ENCODE measurements around the gene TRAF3IP3. TPM values are rescaled to one million over a fixed set of nuclear protein-coding genes. Genes with fewer than 3 reads are reported as not detected.

Gene TRAF3IP3
- total RNA-seq, 2 donors from 2014 or later = 3.3 to 12.3 TPM

GRCh38 chr1:209720826-209721225, 35.0 kb upstream of the TRAF3IP3 start:
- no peaks in the 10 kb centered on the region for H3K27me3 ChIP-seq (replicated peaks; ENCODE audit: insufficient read depth)
- H3K36me3 ChIP-seq = no peaks in the 10 kb centered on the region
- no peaks in the 10 kb centered on the region for H3K9me3 ChIP-seq
- H3K4me1 ChIP-seq (ENCODE audit: control insufficient read depth in 1 of 2, low read depth in 2 of 2) = no peaks in the 10 kb centered on the region
- no peak for DNase-seq (ENCODE audit: low spot score)
- no peak overlapping the region for H3K27ac ChIP-seq
- TF ChIP-seq CTCF (IDR thresholded peaks at IDR 0.05) = no peak
- no peak for ATAC-seq (ENCODE audit: insufficient number of reproducible peaks, low FRiP score, low read depth)
- no peak overlapping the region for H3K4me3 ChIP-seq

DNA sequence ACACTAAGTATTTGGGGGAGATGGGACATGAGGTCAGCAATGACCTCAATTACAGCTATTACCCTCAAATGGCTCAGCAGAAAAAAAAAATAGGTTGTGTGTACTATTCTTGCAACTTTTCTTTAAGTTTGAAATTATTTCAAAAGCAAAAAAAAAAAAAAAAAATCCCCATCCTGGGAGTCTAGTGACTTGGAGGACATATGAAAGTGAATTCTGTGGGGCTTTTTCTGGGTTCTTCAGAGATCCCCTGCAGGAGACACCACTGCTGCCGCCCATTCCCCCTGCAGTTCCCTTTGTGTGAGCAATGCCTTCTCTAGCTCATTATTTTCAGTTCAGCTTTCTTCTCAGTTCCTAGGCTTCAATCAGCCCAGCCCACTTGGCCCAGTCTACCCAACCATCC, 34.5 kb upstream of the TRAF3IP3 start:
- no peak for TF ChIP-seq CTCF (IDR thresholded peaks at IDR 0.05)
- H3K4me3 ChIP-seq = no peak overlapping the region
- no peak for ATAC-seq (ENCODE audit: insufficient number of reproducible peaks, low FRiP score, low read depth)
- no peaks in the 10 kb centered on the region for H3K4me1 ChIP-seq (ENCODE audit: control insufficient read depth in 1 of 2, low read depth in 2 of 2)
- no peak overlapping the region for H3K27ac ChIP-seq
- H3K27me3 ChIP-seq (replicated peaks; ENCODE audit: insufficient read depth) = no peaks in the 10 kb centered on the region
- H3K9me3 ChIP-seq = no peaks in the 10 kb centered on the region
- no peaks in the 10 kb centered on the region for H3K36me3 ChIP-seq
- DNase-seq (ENCODE audit: low spot score) = no peak

GRCh38 chr1:209723265-209723664, 32.6 kb upstream of the TRAF3IP3 start:
- Histone ChIP-seq H3K9me3 (no peaks in the 10 kb centered on the region), H3K27me3 (replicated peaks; ENCODE audit: insufficient read depth) (no peaks in the 10 kb centered on the region), H3K4me1 (ENCODE audit: control insufficient read depth in 1 of 2, low read depth in 2 of 2) (no peaks in the 10 kb centered on the region), H3K27ac (no peak overlapping the region), H3K36me3 (no peaks in the 10 kb centered on the region), H3K4me3 (no peak overlapping the region)
- ATAC-seq (ENCODE audit: insufficient number of reproducible peaks, low FRiP score, low read depth) (no peak), DNase-seq (ENCODE audit: low spot score) (no peak)
- no peak for TF ChIP-seq CTCF (IDR thresholded peaks at IDR 0.05)

GRCh38 chr1:209723756-209724693, 31.8 kb upstream of the TRAF3IP3 start:
- DNase-seq (ENCODE audit: low spot score) (no peak), ATAC-seq (ENCODE audit: insufficient number of reproducible peaks, low FRiP score, low read depth) (no peak)
- H3K27me3 ChIP-seq (replicated peaks; ENCODE audit: insufficient read depth) = no peaks in the 10 kb centered on the region
- no peaks in the 10 kb centered on the region for H3K4me1 ChIP-seq (ENCODE audit: control insufficient read depth in 1 of 2, low read depth in 2 of 2)
- H3K9me3 ChIP-seq = no peaks in the 10 kb centered on the region
- H3K36me3 ChIP-seq = no peaks in the 10 kb centered on the region
- no peak overlapping the region for H3K27ac ChIP-seq
- TF ChIP-seq CTCF (IDR thresholded peaks at IDR 0.05) = no peak
- H3K4me3 ChIP-seq = no peak overlapping the region

- ATAC-seq (ENCODE audit: insufficient number of reproducible peaks, low FRiP score, low read depth) (no peak), DNase-seq (ENCODE audit: low spot score) (no peak)
- H3K9me3 ChIP-seq = no peaks in the 10 kb centered on the region
- H3K36me3 ChIP-seq = no peaks in the 10 kb centered on the region
- no peaks in the 10 kb centered on the region for H3K27me3 ChIP-seq (replicated peaks; ENCODE audit: insufficient read depth)
- H3K27ac ChIP-seq = no peak overlapping the region
- H3K4me3 ChIP-seq = no peak overlapping the region
- no peaks in the 10 kb centered on the region for H3K4me1 ChIP-seq (ENCODE audit: control insufficient read depth in 1 of 2, low read depth in 2 of 2)
- TF ChIP-seq CTCF (IDR thresholded peaks at IDR 0.05) = no peak
These were observed 28.6 kb upstream of the TRAF3IP3 start for GRCh38 chr1:209727286-209727685.

All from thoracic aorta (tissue), 2 donors.